ENCODE results near the gene ERI3. TPM values are rescaled to one million over a fixed set of nuclear protein-coding genes. Genes with fewer than 3 reads are reported as not detected.

ERI3 gene
- total RNA-seq, 2 experiments from 2014 or later = 26.5 to 30.4 TPM

- POLR2A ChIA-PET = no interaction called here
- ATAC-seq (ENCODE audit: low read depth) (peak; percentile 33), DNase-seq (no peak)
Observed at GRCh38 chr1:44263568-44264450, 91.2 kb downstream of the ERI3 start.

GRCh38 chr1:44262816-44263567 lies 92.1 kb downstream of the ERI3 start:
- no peaks in the 10 kb centered on the region for H3K9me3 Mint-ChIP-seq
- H3K27me3 Mint-ChIP-seq = no peaks in the 10 kb centered on the region
- no peaks in the 10 kb centered on the region for H3K36me3 Mint-ChIP-seq
- DNase-seq (no peak), ATAC-seq (ENCODE audit: low read depth) (no peak)
- peaks cover 15% of the 10 kb centered on the region for H3K4me1 Mint-ChIP-seq
- no peak overlapping the region for H3K27ac Mint-ChIP-seq
- POLR2A ChIA-PET = no interaction called here
- no peak overlapping the region for H3K4me3 Mint-ChIP-seq

More at GRCh38 chr1:44263568-44264450, 91.2 kb downstream of the ERI3 start:
- no peaks in the 10 kb centered on the region for H3K9me3 Mint-ChIP-seq
- H3K27me3 Mint-ChIP-seq = no peaks in the 10 kb centered on the region
- no peak overlapping the region for H3K27ac Mint-ChIP-seq
- no peaks in the 10 kb centered on the region for H3K36me3 Mint-ChIP-seq
- peaks cover 15% of the 10 kb centered on the region for H3K4me1 Mint-ChIP-seq
- no peak overlapping the region for H3K4me3 Mint-ChIP-seq

GRCh38 chr1:44262414-44262813 lies 92.6 kb downstream of the ERI3 start:
- DNase-seq (no peak), ATAC-seq (ENCODE audit: low read depth) (no peak)
- no peaks in the 10 kb centered on the region for H3K9me3 Mint-ChIP-seq
- no peak overlapping the region for H3K4me3 Mint-ChIP-seq
- H3K36me3 Mint-ChIP-seq = no peaks in the 10 kb centered on the region
- H3K4me1 Mint-ChIP-seq = peaks cover 15% of the 10 kb centered on the region
- no peaks in the 10 kb centered on the region for H3K27me3 Mint-ChIP-seq
- no peak overlapping the region for H3K27ac Mint-ChIP-seq
- POLR2A ChIA-PET = no interaction called here

- POLR2A ChIA-PET = no interaction called here
- H3K36me3 Mint-ChIP-seq = no peaks in the 10 kb centered on the region
- no peak overlapping the region for H3K4me3 Mint-ChIP-seq
- DNase-seq = no peak
- H3K9me3 Mint-ChIP-seq = no peaks in the 10 kb centered on the region
- H3K27ac Mint-ChIP-seq = no peak overlapping the region
- no peak for ATAC-seq (ENCODE audit: low read depth)
- H3K4me1 Mint-ChIP-seq = peaks cover 15% of the 10 kb centered on the region
- H3K27me3 Mint-ChIP-seq = no peaks in the 10 kb centered on the region
Observed at GRCh38 chr1:44261962-44262361, 93.1 kb downstream of the ERI3 start.

- Mint-ChIP-seq H3K36me3 (no peaks in the 10 kb centered on the region), H3K27ac (no peak overlapping the region), H3K27me3 (no peaks in the 10 kb centered on the region), H3K4me3 (no peak overlapping the region), H3K9me3 (no peaks in the 10 kb centered on the region), H3K4me1 (peaks cover 15% of the 10 kb centered on the region)
- ATAC-seq (ENCODE audit: low read depth) (no peak), DNase-seq (no peak)
- POLR2A ChIA-PET = no interaction called here
Observed at GRCh38 chr1:44261171-44261817, 93.8 kb downstream of the ERI3 start.

GRCh38 chr1:44260792-44261170 lies 94.3 kb downstream of the ERI3 start:
- no peaks in the 10 kb centered on the region for H3K27me3 Mint-ChIP-seq
- POLR2A ChIA-PET = no interaction called here
- H3K36me3 Mint-ChIP-seq = no peaks in the 10 kb centered on the region
- H3K4me1 Mint-ChIP-seq = peaks cover 13% of the 10 kb centered on the region
- ATAC-seq (ENCODE audit: low read depth) (no peak), DNase-seq (no peak)
- no peak overlapping the region for H3K27ac Mint-ChIP-seq
- H3K4me3 Mint-ChIP-seq = no peak overlapping the region
- no peaks in the 10 kb centered on the region for H3K9me3 Mint-ChIP-seq

- Mint-ChIP-seq H3K4me1 (peaks cover 7% of the 10 kb centered on the region), H3K4me3 (no peak overlapping the region), H3K27ac (no peak overlapping the region), H3K27me3 (no peaks in the 10 kb centered on the region), H3K9me3 (no peaks in the 10 kb centered on the region), H3K36me3 (no peaks in the 10 kb centered on the region)
- no peak for DNase-seq
- no peak for ATAC-seq (ENCODE audit: low read depth)
- POLR2A ChIA-PET = no interaction called here
Observed at GRCh38 chr1:44259090-44259489, 96.0 kb downstream of the ERI3 start.

GRCh38 chr1:44256762-44257554 lies 98.1 kb downstream of the ERI3 start:
- peaks cover 2% of the 10 kb centered on the region for H3K4me1 Mint-ChIP-seq
- POLR2A ChIA-PET = no interaction called here
- H3K27ac Mint-ChIP-seq = no peak overlapping the region
- DNase-seq = no peak
- H3K27me3 Mint-ChIP-seq = no peaks in the 10 kb centered on the region
- H3K9me3 Mint-ChIP-seq = no peaks in the 10 kb centered on the region
- H3K36me3 Mint-ChIP-seq = no peaks in the 10 kb centered on the region
- H3K4me3 Mint-ChIP-seq = no peak overlapping the region
- no peak for ATAC-seq (ENCODE audit: low read depth)

- Mint-ChIP-seq H3K4me3 (no peak overlapping the region), H3K9me3 (no peaks in the 10 kb centered on the region), H3K27me3 (no peaks in the 10 kb centered on the region), H3K4me1 (no peaks in the 10 kb centered on the region), H3K36me3 (no peaks in the 10 kb centered on the region), H3K27ac (no peak overlapping the region)
- POLR2A ChIA-PET = no interaction called here
- ATAC-seq (ENCODE audit: low read depth) (no peak), DNase-seq (no peak)
Observed at GRCh38 chr1:44254392-44254910, 100.6 kb downstream of the ERI3 start.

GRCh38 chr1:44251989-44252671 lies 102.9 kb downstream of the ERI3 start:
- no peak for ATAC-seq (ENCODE audit: low read depth)
- Mint-ChIP-seq H3K27me3 (no peaks in the 10 kb centered on the region), H3K4me3 (no peak overlapping the region), H3K4me1 (no peaks in the 10 kb centered on the region), H3K36me3 (no peaks in the 10 kb centered on the region), H3K9me3 (no peaks in the 10 kb centered on the region), H3K27ac (no peak overlapping the region)
- POLR2A ChIA-PET = no interaction called here
- no peak for DNase-seq

- H3K4me3 Mint-ChIP-seq = no peak overlapping the region
- no peaks in the 10 kb centered on the region for H3K27me3 Mint-ChIP-seq
- no peak overlapping the region for H3K27ac Mint-ChIP-seq
- POLR2A ChIA-PET = no interaction called here
- DNase-seq (no peak), ATAC-seq (ENCODE audit: low read depth) (no peak)
- no peaks in the 10 kb centered on the region for H3K9me3 Mint-ChIP-seq
- H3K4me1 Mint-ChIP-seq = no peaks in the 10 kb centered on the region
- no peaks in the 10 kb centered on the region for H3K36me3 Mint-ChIP-seq
Observed at GRCh38 chr1:44251486-44251885, 103.6 kb downstream of the ERI3 start.

GRCh38 chr1:44250068-44250781 lies 104.8 kb downstream of the ERI3 start:
- Mint-ChIP-seq H3K27me3 (no peaks in the 10 kb centered on the region), H3K4me1 (no peaks in the 10 kb centered on the region), H3K36me3 (no peaks in the 10 kb centered on the region), H3K4me3 (no peak overlapping the region), H3K27ac (no peak overlapping the region), H3K9me3 (no peaks in the 10 kb centered on the region)
- no peak for DNase-seq
- POLR2A ChIA-PET = interaction anchor here (0.8 kb wide), 1 partner anchor 69 kb away, joined by 3 read pairs; no protein-coding TSS in a partner anchor
- ATAC-seq (ENCODE audit: low read depth) = no peak
